Tracheal epithelial cell (primary cell): ENCODE data around the gene SPRR2A. TPM values are rescaled to one million over a fixed set of nuclear protein-coding genes. Genes with fewer than 3 reads are reported as not detected.

Experiments
- total RNA-seq: library from RNA; depleted of rRNA; stranded (reverse); fragments of >200 nt; gene quantifications from 2 replicates; pipeline ENCODE4 v1.2.1, GENCODE V29; 2014

SPRR2A gene
- total RNA-seq: 1.9 and 3.0 TPM in 2 replicates

GRCh38 chr1:153057375-153057774 lies at the start of gene SPRR2A:
Gene SPRR2A (minus strand): TSS chr1:153057512. CDS start chr1:153056735, 777 bp downstream.

GRCh38 chr1:153094426-153094825 lies 37.1 kb upstream of the SPRR2A start, which contains the start of gene SPRR2E:
Gene SPRR2E (minus strand): TSS chr1:153094526. CDS start chr1:153093751, 775 bp downstream.

GRCh38 chr1:153071511-153071910 lies 14.2 kb upstream of the SPRR2A start, which contains the start of gene SPRR2B:
Gene SPRR2B (minus strand): TSS chr1:153071611. CDS start chr1:153070839, 772 bp downstream.

GRCh38 chr1:153040950-153041631 lies 16.2 kb downstream of the SPRR2A start, which contains the start of gene SPRR2D:
Gene SPRR2D (minus strand): TSS chr1:153041120. CDS start chr1:153040346, 774 bp downstream.

GRCh38 chr1:153030895-153031294 lies 26.4 kb downstream of the SPRR2A start, which contains the start of gene SPRR1B:
Gene SPRR1B (plus strand): TSS chr1:153031203. CDS start chr1:153032346, 1,143 bp downstream.

Other genes with a start within 250 kb of the SPRR2A start
- not detected in 2 replicates for gene LCE1B, start 245.5 kb downstream of the SPRR2A start, total RNA-seq
- not detected in 2 replicates for gene LCE1A, start 230.0 kb downstream of the SPRR2A start, total RNA-seq
- not detected in 2 replicates for gene LCE6A, start 214.7 kb downstream of the SPRR2A start, total RNA-seq
- not detected in 2 replicates for gene LCE7A, start 197.5 kb downstream of the SPRR2A start, total RNA-seq
- not detected in 2 replicates for gene SMCP, start 179.2 kb downstream of the SPRR2A start, total RNA-seq
- gene IVL, start 149.0 kb downstream of the SPRR2A start, total RNA-seq: 0.43 and 6.5 TPM in 2 replicates
- not detected in 2 replicates for gene SPRR5, start 110.3 kb downstream of the SPRR2A start, total RNA-seq
- gene SPRR4, start 86.9 kb downstream of the SPRR2A start, total RNA-seq: not detected in 2 replicates
- not detected in 2 replicates for gene SPRR1A, start 73.4 kb downstream of the SPRR2A start, total RNA-seq
- 8.9 and 51.4 TPM in 2 replicates for gene SPRR3, start 55.8 kb downstream of the SPRR2A start, total RNA-seq
- gene SPRR1B, start 26.3 kb downstream of the SPRR2A start, total RNA-seq: 14.7 and 15.3 TPM in 2 replicates
- 1.1 TPM in 1 of 2 replicates, not detected in the other for gene SPRR2D, start 16.4 kb downstream of the SPRR2A start, total RNA-seq
- not detected in 2 replicates for gene SPRR2B, start 14.1 kb upstream of the SPRR2A start, total RNA-seq
- 0.85 and 0.96 TPM in 2 replicates for gene SPRR2E, start 37.0 kb upstream of the SPRR2A start, total RNA-seq
- not detected in 2 replicates for gene SPRR2F, start 56.0 kb upstream of the SPRR2A start, total RNA-seq
- gene SPRR2G, start 93.4 kb upstream of the SPRR2A start, total RNA-seq: not detected in 2 replicates
- not detected in 2 replicates for gene LELP1, start 145.9 kb upstream of the SPRR2A start, total RNA-seq
- not detected in 2 replicates for gene PRR9, start 160.1 kb upstream of the SPRR2A start, total RNA-seq
- not detected in 2 replicates for gene LORICRIN, start 202.2 kb upstream of the SPRR2A start, total RNA-seq